ENCODE measurements around the gene CYP24A1. TPM values are rescaled to one million over a fixed set of nuclear protein-coding genes. Genes with fewer than 3 reads are reported as not detected.

The CYP24A1 gene
- total RNA-seq, 2 experiments from 2014 or later = not detected

- H3K4me1 Mint-ChIP-seq (ENCODE audit: low read depth) = no peaks in the 10 kb centered on the region
- H3K27me3 Mint-ChIP-seq = peaks cover 7% of the 10 kb centered on the region
- H3K4me3 Mint-ChIP-seq = no peak overlapping the region
- ChIA-PET POLR2A (interaction anchor here (0.6 kb wide), 1 partner anchor 1798 kb away, joined by 4 read pairs; no protein-coding TSS in a partner anchor), CTCF (interaction anchor here (1.0 to 1.2 kb wide), 2 partner anchors 43 to 53 kb away, joined by 3 read pairs; no protein-coding TSS in a partner anchor)
- intact Hi-C loops (cut with micrococcal nuclease) = no loop called here
- no peak for TF ChIP-seq CTCF (IDR thresholded peaks at IDR 0.05)
- H3K27ac Mint-ChIP-seq = no peak overlapping the region
- ATAC-seq (no peak), DNase-seq (no peak)
- no peaks in the 10 kb centered on the region for H3K9me3 Mint-ChIP-seq
- no peaks in the 10 kb centered on the region for H3K36me3 Mint-ChIP-seq (ENCODE audit: low read depth)
Observed at GRCh38 chr20:54156522-54156921, 17.3 kb downstream of the CYP24A1 start.

GRCh38 chr20:54155736-54156317 lies 18.0 kb downstream of the CYP24A1 start:
- DNase-seq (no peak), ATAC-seq (no peak)
- no peaks in the 10 kb centered on the region for H3K4me1 Mint-ChIP-seq (ENCODE audit: low read depth)
- intact Hi-C loops (cut with micrococcal nuclease) = no loop called here
- H3K36me3 Mint-ChIP-seq (ENCODE audit: low read depth) = no peaks in the 10 kb centered on the region
- no peak for TF ChIP-seq CTCF (IDR thresholded peaks at IDR 0.05)
- no peaks in the 10 kb centered on the region for H3K9me3 Mint-ChIP-seq
- H3K27ac Mint-ChIP-seq = no peak overlapping the region
- H3K27me3 Mint-ChIP-seq = peaks cover 4% of the 10 kb centered on the region
- ChIA-PET CTCF (interaction anchor here (1.2 kb wide), 1 partner anchor 44 kb away, joined by 3 read pairs; no protein-coding TSS in a partner anchor), POLR2A (no interaction called here)
- H3K4me3 Mint-ChIP-seq = no peak overlapping the region

- CTCF ChIA-PET = interaction anchor here (0.7 kb wide), 1 partner anchor 45 kb away, joined by 3 read pairs; no protein-coding TSS in a partner anchor
- intact Hi-C loops (cut with micrococcal nuclease) = no loop called here
- DNase-seq = no peak
- POLR2A ChIA-PET = no interaction called here
- Mint-ChIP-seq H3K4me3 (no peak overlapping the region), H3K36me3 (ENCODE audit: low read depth) (no peaks in the 10 kb centered on the region), H3K27me3 (peaks cover 5% of the 10 kb centered on the region), H3K27ac (no peak overlapping the region), H3K9me3 (no peaks in the 10 kb centered on the region), H3K4me1 (ENCODE audit: low read depth) (no peaks in the 10 kb centered on the region)
- no peak for TF ChIP-seq CTCF (IDR thresholded peaks at IDR 0.05)
- ATAC-seq = no peak
Observed at GRCh38 chr20:54154439-54154838, 19.3 kb downstream of the CYP24A1 start.

GRCh38 chr20:54153847-54154246 lies 19.9 kb downstream of the CYP24A1 start:
- Mint-ChIP-seq H3K4me1 (ENCODE audit: low read depth) (no peaks in the 10 kb centered on the region), H3K4me3 (no peak overlapping the region), H3K27ac (no peak overlapping the region), H3K27me3 (peaks cover 5% of the 10 kb centered on the region), H3K9me3 (no peaks in the 10 kb centered on the region), H3K36me3 (ENCODE audit: low read depth) (no peaks in the 10 kb centered on the region)
- no peak for TF ChIP-seq CTCF (IDR thresholded peaks at IDR 0.05)
- ATAC-seq = no peak
- intact Hi-C loops (cut with micrococcal nuclease) = no loop called here
- CTCF ChIA-PET = no interaction called here
- DNase-seq = no peak
- POLR2A ChIA-PET = no interaction called here

GRCh38 chr20:54153041-54153327 lies 20.8 kb downstream of the CYP24A1 start:
- DNase-seq = no peak
- CTCF ChIA-PET = no interaction called here

More at GRCh38 chr20:54153041-54153327, 20.8 kb downstream of the CYP24A1 start:
- ATAC-seq = no peak
- POLR2A ChIA-PET = no interaction called here
- no peak overlapping the region for H3K4me3 Mint-ChIP-seq
- no peaks in the 10 kb centered on the region for H3K36me3 Mint-ChIP-seq (ENCODE audit: low read depth)
- peaks cover 2% of the 10 kb centered on the region for H3K27me3 Mint-ChIP-seq
- no peaks in the 10 kb centered on the region for H3K4me1 Mint-ChIP-seq (ENCODE audit: low read depth)
- no peaks in the 10 kb centered on the region for H3K9me3 Mint-ChIP-seq
- H3K27ac Mint-ChIP-seq = no peak overlapping the region
- intact Hi-C loops (cut with micrococcal nuclease) = no loop called here
- TF ChIP-seq CTCF (IDR thresholded peaks at IDR 0.05) = no peak
